PC-9 (cell line): ENCODE results near the gene ADCK2.

Experiments used
- EZH2 ChIP-seq: fragments of 200-600 bp; sonication (generic); IDR thresholded peaks from 2 replicates; pipeline ENCODE4 v1.8.0; 2017; ENCODE audit warnings: antibody characterized with exemption, low read depth
- TF ChIP-seq, protein P1 (sequence below): fragments of 200-600 bp; sonication (generic); conservative IDR thresholded peaks from 2 replicates; pipeline ENCODE4 v1.6.1; 2017; ENCODE audit warnings: mixed run types, antibody characterized with exemption, mild to moderate bottlenecking, moderate library complexity

- TF ChIP-seq, protein P1, sequence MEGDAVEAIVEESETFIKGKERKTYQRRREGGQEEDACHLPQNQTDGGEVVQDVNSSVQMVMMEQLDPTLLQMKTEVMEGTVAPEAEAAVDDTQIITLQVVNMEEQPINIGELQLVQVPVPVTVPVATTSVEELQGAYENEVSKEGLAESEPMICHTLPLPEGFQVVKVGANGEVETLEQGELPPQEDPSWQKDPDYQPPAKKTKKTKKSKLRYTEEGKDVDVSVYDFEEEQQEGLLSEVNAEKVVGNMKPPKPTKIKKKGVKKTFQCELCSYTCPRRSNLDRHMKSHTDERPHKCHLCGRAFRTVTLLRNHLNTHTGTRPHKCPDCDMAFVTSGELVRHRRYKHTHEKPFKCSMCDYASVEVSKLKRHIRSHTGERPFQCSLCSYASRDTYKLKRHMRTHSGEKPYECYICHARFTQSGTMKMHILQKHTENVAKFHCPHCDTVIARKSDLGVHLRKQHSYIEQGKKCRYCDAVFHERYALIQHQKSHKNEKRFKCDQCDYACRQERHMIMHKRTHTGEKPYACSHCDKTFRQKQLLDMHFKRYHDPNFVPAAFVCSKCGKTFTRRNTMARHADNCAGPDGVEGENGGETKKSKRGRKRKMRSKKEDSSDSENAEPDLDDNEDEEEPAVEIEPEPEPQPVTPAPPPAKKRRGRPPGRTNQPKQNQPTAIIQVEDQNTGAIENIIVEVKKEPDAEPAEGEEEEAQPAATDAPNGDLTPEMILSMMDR = no peak
- TF ChIP-seq EZH2 = no peak
Observed at GRCh38 chr7:140672382-140673062, at the start of gene ADCK2.
